Common myeloid progenitor, CD34-positive (primary cell): ENCODE data around the gene AFF1.

ENCODE experiments used
- CTCF ChIA-PET: fragments of 350-600 bp; sonication (Branson Sonifier 250); formaldehyde crosslinking; loops from one replicate; lab custom pipeline; 2021; ENCODE audit warnings: antibody characterized with exemption; lab: Charles Lee
- POLR2A ChIA-PET: fragments of 350-600 bp; sonication (Branson Sonifier 250); formaldehyde crosslinking; loops from one replicate; lab custom pipeline; 2021; ENCODE audit warnings: antibody characterized with exemption; lab: Charles Lee
- DNase-seq, 3 donors: peaks; one replicate each; pipeline versions ENCODE4 v3.0.0 to v3.0.0-alpha.2; 2013
- H3K27ac ChIP-seq, 2 experiments: 1 replicate in 1 of 2; 2 replicates in 1 of 2; pipeline ENCODE4 v1.7.0; 2013; ENCODE audit warnings: inconsistent platforms in 2 of 2, low read length in 2 of 2, mild to moderate bottlenecking in 2 of 2, low read depth in 1 of 2, moderate library complexity in 1 of 2; ENCODE audit not compliant: severe bottlenecking in 2 of 2, insufficient read depth in 1 of 2, poor library complexity in 1 of 2
- H3K27me3 ChIP-seq, 5 experiments: replicated peaks in 2 of 5; 1 replicate in 3 of 5; 2 replicates in 2 of 5; pipeline versions ENCODE4 v1.6.1 to v1.7.0; 2013; ENCODE audit warnings: low read length in 4 of 5, mild to moderate bottlenecking in 2 of 5, moderate library complexity in 2 of 5, inconsistent platforms in 1 of 5; ENCODE audit not compliant: insufficient read depth in 5 of 5, control insufficient read depth in 4 of 5
- H3K36me3 ChIP-seq, 4 experiments: 1 replicate in 2 of 4; 2 replicates in 2 of 4; pipeline versions ENCODE4 v1.6.1 to v1.7.0; 2013; ENCODE audit warnings: low read length in 3 of 4, control low read depth in 1 of 4, mild to moderate bottlenecking in 1 of 4; ENCODE audit not compliant: control insufficient read depth in 4 of 4, insufficient read depth in 4 of 4
- H3K4me1 ChIP-seq, 4 experiments: 1 replicate in 3 of 4; 2 replicates in 1 of 4; pipeline versions ENCODE4 v1.6.1 to v1.7.1; 2013; ENCODE audit warnings: low read length in 3 of 4, mild to moderate bottlenecking in 3 of 4, control low read depth in 1 of 4, inconsistent platforms in 1 of 4, moderate library complexity in 1 of 4; ENCODE audit not compliant: control insufficient read depth in 4 of 4, insufficient read depth in 4 of 4; ENCODE audit errors: control extremely low read depth in 1 of 4
- H3K4me3 ChIP-seq, 7 experiments: 1 replicate in 4 of 7; 2 replicates in 3 of 7; pipeline versions ENCODE4 v1.5.1 to v1.7.0; 2013; ENCODE audit warnings: mild to moderate bottlenecking in 7 of 7, low read length in 6 of 7, moderate library complexity in 6 of 7, inconsistent platforms in 2 of 7, low read depth in 2 of 7, control low read depth in 1 of 7; ENCODE audit not compliant: insufficient read depth in 4 of 7, control insufficient read depth in 1 of 7; ENCODE audit errors: extremely low read depth in 1 of 7
- H3K9me3 ChIP-seq, 5 experiments: 1 replicate in 4 of 5; 2 replicates in 1 of 5; pipeline versions ENCODE4 v1.6.1 to v1.7.1; 2013; ENCODE audit warnings: low read length in 4 of 5, mild to moderate bottlenecking in 2 of 5, inconsistent platforms in 1 of 5, low read depth in 1 of 5, moderate library complexity in 1 of 5; ENCODE audit not compliant: control insufficient read depth in 4 of 5, insufficient read depth in 2 of 5; ENCODE audit errors: control extremely low read depth in 1 of 5
- WGBS: methylation state at CpG from one replicate; pipeline ENCODE4 v1.1.5; 2013; ENCODE audit not compliant: insufficient coverage; 5-methylcytosine and 5-hydroxymethylcytosine counted together

Gene AFF1

DNA sequence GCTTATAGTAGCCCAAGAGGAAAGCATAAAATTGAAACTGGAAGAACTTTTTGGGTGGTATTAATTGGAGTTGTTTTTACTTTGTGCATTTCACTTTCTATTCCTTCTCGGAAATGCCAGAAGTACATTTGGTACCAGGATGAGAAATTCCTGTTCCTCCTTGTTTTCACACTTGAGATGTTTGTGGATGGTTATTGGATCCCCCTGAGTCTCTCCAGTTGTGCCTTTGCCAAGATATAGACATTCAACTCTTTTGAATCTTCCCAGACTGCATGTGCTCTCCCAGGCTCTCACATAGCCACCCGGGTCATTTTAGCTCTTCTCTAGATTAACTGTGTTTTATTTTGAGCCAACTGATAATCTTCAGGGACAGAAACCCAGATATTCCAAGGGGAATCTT lies 120.5 kb downstream of the AFF1 start:
- Histone ChIP-seq H3K4me1 (peaks cover 26 to 77% (median 51%) of the 10 kb centered on the region in 4 experiments), H3K4me3 (peak overlapping the region in 1 of 7 experiments; percentile 6), H3K9me3 (no peaks in the 10 kb centered on the region), H3K27me3 (no peaks in the 10 kb centered on the region), H3K36me3 (peaks cover 2 to 17% (median 16%) of the 10 kb centered on the region in 4 experiments), H3K27ac (peak overlapping the region; percentile 9 to 87)
- POLR2A ChIA-PET, result interaction anchor here (0.7 kb wide), 1 partner anchor 49 kb away, joined by 3 read pairs; no protein-coding TSS in a partner anchor
- CTCF ChIA-PET, result interaction anchor here (1.0 to 4.1 kb wide), 9 partner anchors 8 to 133 kb away, joined by 3 to 21 read pairs (median 5); no protein-coding TSS in a partner anchor
- no peak for DNase-seq
- WGBS, result no CpG with 5 or more reads among the region's 2 CpGs

DNA sequence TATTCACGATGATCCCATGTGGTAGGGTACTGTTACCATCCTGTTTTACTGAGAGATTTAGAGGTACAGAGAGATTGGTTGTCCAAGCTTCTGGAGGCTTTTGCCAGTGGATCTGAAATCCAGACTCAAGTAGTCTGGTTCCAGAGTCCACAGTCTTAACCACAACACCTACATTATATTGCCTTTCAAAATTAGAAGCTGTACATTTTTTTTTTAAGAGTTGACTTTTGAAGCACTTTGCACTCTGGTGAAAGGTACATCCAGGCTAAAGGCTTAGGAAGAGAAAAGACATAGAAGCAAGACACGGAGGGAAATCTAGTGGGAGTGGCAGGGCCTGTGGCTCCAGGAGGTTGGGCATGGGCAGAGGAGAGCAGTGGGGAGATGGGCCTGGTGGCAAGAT lies 122.1 kb downstream of the AFF1 start:
- peaks cover 26 to 75% (median 50%) of the 10 kb centered on the region in 4 experiments for H3K4me1 ChIP-seq
- WGBS, result 100% methylated on average over 2 of the region's 2 CpGs
- POLR2A ChIA-PET, result no interaction called here

GRCh38 chr4:87057835-87058355 lies 123.1 kb downstream of the AFF1 start:
- peaks cover 0 to 24% (median 14%) of the 10 kb centered on the region in 4 experiments for H3K36me3 ChIP-seq
- peaks cover 24 to 67% (median 45%) of the 10 kb centered on the region in 4 experiments for H3K4me1 ChIP-seq
- no peak for DNase-seq
- no peaks in the 10 kb centered on the region for H3K27me3 ChIP-seq
- 100% methylated on average over 4 of the region's 6 CpGs for WGBS
- H3K9me3 ChIP-seq, result no peaks in the 10 kb centered on the region
- POLR2A ChIA-PET, result no interaction called here
- H3K27ac ChIP-seq, result no peak overlapping the region
- H3K4me3 ChIP-seq, result no peak overlapping the region
- CTCF ChIA-PET, result interaction anchor here (0.9 to 2.1 kb wide), 6 partner anchors 11 to 138 kb away, joined by 3 to 7 read pairs (median 4); no protein-coding TSS in a partner anchor

More for the DNA sequence above, 122.1 kb downstream of the AFF1 start:
- DNase-seq, result no peak
- H3K27ac ChIP-seq, result no peak overlapping the region
- CTCF ChIA-PET, result interaction anchor here (0.8 to 4.1 kb wide), 5 partner anchors 36 to 136 kb away, joined by 3 to 17 read pairs (median 5); no protein-coding TSS in a partner anchor
- no peaks in the 10 kb centered on the region for H3K9me3 ChIP-seq
- H3K27me3 ChIP-seq, result no peaks in the 10 kb centered on the region
- no peak overlapping the region for H3K4me3 ChIP-seq
- H3K36me3 ChIP-seq, result peaks cover 0 to 22% (median 13%) of the 10 kb centered on the region in 4 experiments

- Histone ChIP-seq H3K36me3 (peaks cover 0 to 25% (median 15%) of the 10 kb centered on the region in 4 experiments), H3K9me3 (no peaks in the 10 kb centered on the region), H3K4me3 (peak overlapping the region in 1 of 7 experiments; percentile 16), H3K27me3 (no peaks in the 10 kb centered on the region), H3K27ac (peak overlapping the region in 1 of 2 experiments; percentile 18), H3K4me1 (peaks cover 24 to 61% (median 40%) of the 10 kb centered on the region in 4 experiments)
- 43% methylated on average over 6 of the region's 7 CpGs for WGBS
- CTCF ChIA-PET, result interaction anchor here (0.9 to 2.1 kb wide), 7 partner anchors 10 to 138 kb away, joined by 3 to 7 read pairs (median 4); no protein-coding TSS in a partner anchor
- POLR2A ChIA-PET, result no interaction called here
- DNase-seq, result peak in 2 of 3 donors; percentile 59 to 72
These were observed 123.7 kb downstream of the AFF1 start for GRCh38 chr4:87058356-87059073.

GRCh38 chr4:87060957-87061356 lies 126.1 kb downstream of the AFF1 start:
- Histone ChIP-seq H3K4me3 (no peak overlapping the region), H3K9me3 (no peaks in the 10 kb centered on the region), H3K27ac (no peak overlapping the region), H3K36me3 (peaks cover 0 to 32% (median 16%) of the 10 kb centered on the region in 4 experiments), H3K27me3 (no peaks in the 10 kb centered on the region), H3K4me1 (peaks cover 8 to 37% (median 17%) of the 10 kb centered on the region in 4 experiments)
- WGBS, result 93% methylated on average over 5 of the region's 5 CpGs
- POLR2A ChIA-PET, result no interaction called here
- CTCF ChIA-PET, result no interaction called here
- peak in 2 of 3 donors; percentile 54 to 62 for DNase-seq

- no peak for DNase-seq
- ChIA-PET POLR2A (no interaction called here), CTCF (no interaction called here)
- no peaks in the 10 kb centered on the region for H3K27me3 ChIP-seq
- no peak overlapping the region for H3K4me3 ChIP-seq
- H3K36me3 ChIP-seq, result peaks cover 5 to 35% (median 9%) of the 10 kb centered on the region in 4 experiments
- H3K4me1 ChIP-seq, result peaks cover 0 to 14% (median 5%) of the 10 kb centered on the region in 4 experiments
- 100% methylated on average over 1 of the region's 6 CpGs for WGBS
- no peaks in the 10 kb centered on the region for H3K9me3 ChIP-seq
- no peak overlapping the region for H3K27ac ChIP-seq
These were observed 130.2 kb downstream of the AFF1 start for GRCh38 chr4:87065021-87065420.
